ENCODE results near the gene TBC1D16. TPM values are rescaled to one million over a fixed set of nuclear protein-coding genes. Genes with fewer than 3 reads are reported as not detected.

TBC1D16 gene
- total RNA-seq, 1 experiment from 2014 or later = 21.7 TPM

GRCh38 chr17:79936641-79937381, 98.9 kb downstream of the TBC1D16 start:
- no peak for DNase-seq (ENCODE audit: low spot score)
- in situ Hi-C loops (cut with HindIII; ENCODE audit: low sequenced_read_pairs) = no loop called here

GRCh38 chr17:79936050-79936449, 99.6 kb downstream of the TBC1D16 start:
- in situ Hi-C loops (cut with HindIII; ENCODE audit: low sequenced_read_pairs) = no loop called here
- DNase-seq (ENCODE audit: low spot score) = no peak

GRCh38 chr17:79935197-79935885, 100.3 kb downstream of the TBC1D16 start:
- in situ Hi-C loops (cut with HindIII; ENCODE audit: low sequenced_read_pairs) = no loop called here
- no peak for DNase-seq (ENCODE audit: low spot score)

DNA sequence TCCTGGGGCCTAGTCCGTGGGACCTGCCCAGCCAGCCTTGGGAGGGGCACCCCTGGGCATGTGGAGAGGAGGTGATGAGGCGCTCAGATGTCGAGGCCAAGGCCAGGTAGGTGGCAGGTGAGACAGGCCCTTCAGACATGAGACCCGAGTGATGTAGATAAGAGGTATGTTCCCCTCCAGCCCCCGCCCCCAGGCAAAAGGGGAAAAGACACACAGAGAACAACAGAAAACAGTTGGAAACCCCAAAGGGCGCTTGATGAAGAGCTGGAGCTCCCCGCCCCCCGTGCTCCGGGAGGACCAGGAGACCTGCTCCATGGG, 101.1 kb downstream of the TBC1D16 start:
- DNase-seq (ENCODE audit: low spot score) = no peak
- in situ Hi-C loops (cut with HindIII; ENCODE audit: low sequenced_read_pairs) = no loop called here

DNA sequence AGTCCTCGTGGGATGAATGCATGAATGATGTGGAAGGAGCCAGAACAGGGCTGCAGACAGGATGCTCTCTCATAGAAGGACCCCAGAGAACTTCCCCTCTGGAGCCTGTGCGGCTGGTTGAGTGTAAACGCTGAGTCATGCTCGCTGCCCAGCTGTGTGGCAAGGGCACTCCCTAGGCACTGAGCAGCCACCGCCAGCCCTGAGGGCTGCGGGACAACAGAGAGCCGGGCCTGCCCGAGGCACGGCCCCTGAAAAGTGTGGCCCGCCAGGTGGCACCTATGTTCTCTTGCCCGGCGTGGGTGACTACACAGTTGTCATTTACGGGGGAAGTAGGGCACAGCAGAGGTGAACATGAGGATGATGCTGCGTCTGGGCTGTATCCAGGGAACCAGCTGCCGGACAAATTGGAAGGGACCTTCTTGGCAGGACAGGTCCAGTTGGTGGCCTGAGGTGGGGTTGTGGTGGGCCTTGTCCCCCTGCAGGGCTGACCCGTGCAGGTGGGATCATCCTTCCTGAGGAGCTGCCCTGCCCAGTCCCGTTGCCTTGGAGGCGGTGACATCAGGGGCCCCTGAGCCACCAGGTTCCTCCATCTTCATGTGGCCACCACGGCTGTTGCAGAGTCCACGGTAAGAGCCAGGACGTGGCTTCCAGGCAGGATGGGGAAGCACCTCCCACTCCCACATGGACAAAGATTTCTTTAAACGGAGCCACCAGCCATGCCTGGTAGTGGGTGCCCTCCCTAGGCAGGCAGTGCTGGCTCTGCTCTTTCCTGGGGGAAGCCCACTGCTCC, 101.6 kb downstream of the TBC1D16 start:
- in situ Hi-C loops (cut with HindIII; ENCODE audit: low sequenced_read_pairs) = no loop called here

DNA sequence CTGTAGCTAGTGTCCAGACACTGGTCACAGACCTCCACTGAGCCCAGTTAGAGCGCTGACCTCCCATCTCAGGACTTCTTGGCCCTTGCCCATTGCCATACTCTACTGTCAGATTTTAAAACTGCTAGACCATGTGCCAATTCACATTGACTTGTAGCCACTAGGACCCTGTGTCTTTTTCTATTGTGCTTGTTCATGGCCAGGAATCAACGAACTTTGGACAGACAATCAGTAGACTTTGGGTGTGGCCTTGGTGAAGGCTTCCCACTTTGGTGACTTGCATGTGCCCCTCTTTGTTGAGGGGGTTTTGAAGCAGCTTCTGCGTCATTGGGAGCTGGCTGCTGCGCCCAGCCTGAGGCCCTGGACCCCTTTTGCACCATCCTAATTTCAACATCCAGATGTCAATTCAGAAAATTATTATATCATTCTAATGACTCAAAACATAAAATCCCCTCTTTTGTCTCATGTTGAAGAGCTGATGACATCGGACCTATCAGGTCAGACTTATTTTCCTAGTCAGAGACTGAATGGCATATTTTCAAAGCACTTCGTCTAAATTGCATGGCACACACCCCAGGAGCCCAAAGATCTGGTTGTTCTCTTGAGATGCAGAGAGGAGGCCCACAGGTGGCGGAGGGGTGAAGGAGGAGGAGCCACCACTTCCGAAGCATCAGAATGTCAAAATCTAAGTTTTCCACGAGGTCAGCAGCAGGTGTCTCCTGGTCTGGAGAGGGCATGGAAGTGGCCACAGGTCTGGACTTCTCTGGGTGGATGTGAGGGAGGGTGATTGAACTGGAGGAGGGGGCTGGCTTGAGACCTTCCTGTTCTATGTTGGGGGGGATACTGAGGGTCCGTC, 103.0 kb downstream of the TBC1D16 start:
- no peak for DNase-seq (ENCODE audit: low spot score)
- in situ Hi-C loops (cut with HindIII; ENCODE audit: low sequenced_read_pairs) = no loop called here

More for the DNA sequence above, 101.6 kb downstream of the TBC1D16 start:
- no peak for DNase-seq (ENCODE audit: low spot score)

DNA sequence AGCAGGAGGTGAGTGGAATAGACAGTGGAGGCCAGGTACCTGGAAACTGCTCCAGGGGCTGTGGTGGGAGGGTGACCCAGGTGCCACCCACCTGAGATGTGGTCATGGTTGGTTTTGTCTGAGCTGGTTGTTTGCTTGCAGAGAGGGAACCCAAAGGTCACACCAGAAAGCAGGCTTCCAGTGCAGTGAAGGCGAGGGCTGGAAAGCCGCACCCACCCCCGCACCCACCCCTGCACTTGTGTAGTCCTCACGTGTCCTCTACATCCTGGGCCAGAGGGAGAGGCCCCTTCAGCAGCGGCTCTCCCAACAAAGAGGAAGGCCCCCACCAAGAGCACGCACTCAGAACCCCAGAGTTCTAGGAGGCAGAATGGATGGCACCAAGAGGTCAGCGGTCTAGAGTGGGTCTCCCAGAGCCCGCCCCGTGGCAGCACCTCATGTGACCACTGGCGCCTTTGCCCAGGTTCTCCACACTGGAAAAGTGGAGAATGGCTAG, 103.8 kb downstream of the TBC1D16 start:
- in situ Hi-C loops (cut with HindIII; ENCODE audit: low sequenced_read_pairs) = no loop called here
- DNase-seq (ENCODE audit: low spot score) = no peak

DNA sequence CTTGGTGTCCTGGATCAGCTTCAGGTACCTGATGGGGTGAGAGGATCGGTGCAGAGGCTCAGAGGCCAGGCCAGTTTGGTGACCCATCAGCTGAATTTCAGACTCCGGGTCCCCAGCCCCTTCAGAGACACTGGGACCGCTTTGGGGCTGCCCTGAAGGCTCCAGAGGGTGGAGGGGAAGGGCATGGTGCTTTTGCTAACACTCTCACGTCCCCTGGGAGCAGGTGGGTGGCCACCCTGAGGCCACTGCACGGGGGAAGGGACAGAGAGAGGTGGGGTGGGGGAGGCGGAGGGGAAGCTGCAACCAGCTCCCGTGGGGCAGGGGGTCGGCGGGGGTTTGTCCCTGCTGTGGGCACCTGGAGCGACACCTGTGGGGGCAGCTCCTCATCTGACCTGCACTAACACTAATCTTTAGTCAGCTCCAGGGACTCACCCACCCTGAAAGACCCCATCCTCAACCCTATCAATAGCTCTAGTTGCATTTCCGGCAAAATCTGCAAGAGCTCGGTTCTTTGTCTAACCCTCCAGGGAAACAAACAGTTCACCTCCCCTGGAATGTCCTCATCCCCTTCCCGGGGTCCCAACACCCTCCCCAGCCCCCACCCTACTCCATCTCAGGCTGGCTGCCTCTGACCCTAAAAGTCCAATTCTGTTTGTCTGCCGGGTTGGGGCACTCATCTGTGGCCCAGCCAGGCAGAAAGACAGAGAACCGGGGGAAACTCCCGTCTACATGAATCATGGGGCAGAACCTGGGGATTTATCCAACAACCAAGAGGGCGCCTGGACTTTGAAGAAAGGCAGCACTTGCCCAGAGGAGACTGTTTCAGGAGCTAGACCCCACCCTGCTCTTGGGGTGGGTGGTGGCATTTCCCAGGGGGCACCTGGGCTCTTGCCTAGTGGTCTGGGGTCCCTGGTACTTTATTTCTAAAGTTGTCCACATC, 104.5 kb downstream of the TBC1D16 start:
- DNase-seq (ENCODE audit: low spot score) = no peak
- in situ Hi-C loops (cut with HindIII; ENCODE audit: low sequenced_read_pairs) = no loop called here

GRCh38 chr17:79930062-79930876, 105.4 kb downstream of the TBC1D16 start:
- in situ Hi-C loops (cut with HindIII; ENCODE audit: low sequenced_read_pairs) = no loop called here
- no peak for DNase-seq (ENCODE audit: low spot score)

GRCh38 chr17:79929257-79930061, 106.2 kb downstream of the TBC1D16 start:
- DNase-seq (ENCODE audit: low spot score) = no peak
- in situ Hi-C loops (cut with HindIII; ENCODE audit: low sequenced_read_pairs) = no loop called here

DNA sequence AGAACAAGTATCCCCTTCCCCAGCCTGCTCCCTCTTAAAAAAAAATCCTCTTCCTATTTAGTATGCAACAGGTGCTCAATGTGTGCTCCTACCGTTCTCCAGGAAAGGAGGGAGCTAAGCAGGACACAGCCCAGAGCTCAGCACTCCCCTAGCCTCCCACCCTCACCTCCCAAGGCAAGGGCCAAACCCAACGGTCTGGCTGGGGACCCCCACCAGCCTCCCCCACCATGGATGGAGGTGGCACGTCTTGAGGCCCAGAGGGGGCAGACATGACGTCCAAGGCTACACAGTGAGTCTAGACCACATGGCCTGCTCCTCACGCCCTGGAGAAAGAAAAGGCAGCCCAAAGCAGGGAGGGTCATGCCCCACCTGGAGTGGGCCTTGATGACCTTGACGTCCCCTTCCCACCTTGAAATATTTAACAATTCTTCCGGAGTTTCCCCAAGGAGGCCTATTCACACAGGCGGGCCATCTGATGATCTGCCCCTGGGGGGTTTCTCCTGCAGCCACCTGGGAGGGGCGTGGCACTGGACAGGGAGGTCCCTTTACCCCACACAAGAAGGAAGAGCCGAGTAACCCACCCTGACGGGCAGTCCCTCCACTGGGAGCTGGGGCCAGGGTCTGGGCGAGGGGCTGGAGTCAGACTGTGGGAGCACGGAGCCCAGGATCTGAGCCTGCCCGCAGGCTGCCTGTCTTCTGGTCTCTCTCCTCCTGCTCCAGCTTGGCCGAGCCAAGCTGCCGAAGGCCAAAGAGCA, 107.0 kb downstream of the TBC1D16 start:
- DNase-seq (ENCODE audit: low spot score) = no peak
- in situ Hi-C loops (cut with HindIII; ENCODE audit: low sequenced_read_pairs) = no loop called here

DNA sequence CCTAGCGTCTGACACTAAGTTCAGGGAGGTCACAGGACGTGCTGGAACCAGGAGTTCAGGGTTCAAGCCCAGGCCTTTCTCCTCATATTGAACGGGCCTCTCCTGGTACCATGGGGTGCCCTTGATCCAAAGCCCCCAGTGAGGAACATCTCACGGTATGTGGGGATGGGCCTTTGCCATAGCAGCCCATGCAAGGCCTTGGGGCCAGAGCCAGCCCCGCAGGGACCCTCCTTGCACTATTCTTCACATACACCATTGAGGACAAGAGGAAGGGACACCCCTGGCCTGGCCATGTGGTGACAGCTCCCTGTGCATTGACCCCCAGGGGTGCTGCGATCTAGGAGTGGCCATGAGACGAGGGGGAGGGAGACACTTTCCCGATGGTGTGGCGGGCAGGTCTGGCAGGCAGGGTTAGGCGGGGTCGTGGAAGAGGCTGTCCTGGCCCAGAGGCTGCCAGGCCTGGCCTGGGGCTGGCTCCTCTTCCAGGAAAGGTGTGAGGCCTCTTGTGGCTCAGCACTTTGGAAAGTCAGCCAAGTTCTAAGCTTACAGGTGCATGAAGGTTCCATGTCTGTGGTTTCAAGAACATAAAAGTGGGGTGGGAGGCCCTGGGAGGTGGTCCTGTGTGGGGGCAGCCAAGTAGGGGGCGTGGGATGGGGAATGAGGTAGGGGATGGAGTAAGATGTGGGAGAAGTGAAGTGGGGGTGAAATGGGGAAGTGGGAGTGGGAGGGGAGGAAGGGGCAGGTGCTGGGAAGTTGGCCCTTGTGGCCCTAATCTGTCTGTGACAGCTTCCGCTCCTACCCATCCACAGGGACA, 107.8 kb downstream of the TBC1D16 start:
- in situ Hi-C loops (cut with HindIII; ENCODE audit: low sequenced_read_pairs) = no loop called here
- DNase-seq (ENCODE audit: low spot score) = no peak

GRCh38 chr17:79927136-79927661, 108.5 kb downstream of the TBC1D16 start:
- in situ Hi-C loops (cut with HindIII; ENCODE audit: low sequenced_read_pairs) = no loop called here
- DNase-seq (ENCODE audit: low spot score) = no peak

- in situ Hi-C loops (cut with HindIII; ENCODE audit: low sequenced_read_pairs) = no loop called here
- no peak for DNase-seq (ENCODE audit: low spot score)
Measured at GRCh38 chr17:79926605-79927135, 109.0 kb downstream of the TBC1D16 start.

DNA sequence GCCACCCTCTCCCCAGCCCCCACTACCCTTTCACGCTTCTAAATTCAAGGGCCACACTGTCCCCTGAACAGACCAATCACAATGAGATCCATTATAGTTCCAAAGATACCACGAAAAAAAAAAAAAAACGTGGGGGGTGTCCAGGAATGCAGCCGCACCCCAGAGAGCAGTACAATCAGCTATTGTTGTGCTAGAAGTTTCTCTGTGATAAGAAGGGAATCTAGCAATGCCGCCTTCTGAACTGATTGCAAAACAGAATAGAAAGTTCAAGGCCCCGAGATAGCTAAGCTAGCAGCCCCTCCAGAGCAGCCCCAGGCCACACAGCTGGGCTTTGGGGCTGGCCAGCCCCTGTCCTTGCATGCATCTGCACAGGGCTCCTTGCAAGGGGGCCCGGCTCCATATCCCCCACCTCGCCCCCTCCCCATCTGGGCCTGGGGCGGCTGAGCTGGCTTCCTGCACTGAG, 109.5 kb downstream of the TBC1D16 start:
- in situ Hi-C loops (cut with HindIII; ENCODE audit: low sequenced_read_pairs) = no loop called here
- no peak for DNase-seq (ENCODE audit: low spot score)
